BE2C (cell line): ENCODE measurements around the gene HTRA2.
A peak's percentile ranks its signal among the peaks of the same experiment; 100 is the strongest.

ENCODE experiments used
- DNase-seq: peaks from one replicate; pipeline ENCODE4 v3.0.0-alpha.2; 2020
- H3K27me3 ChIP-seq: fragments of 250-450 bp; sonication (Bioruptor Pico); 2 replicates; pipeline ENCODE4 v1.5.1; 2020; ENCODE audit warnings: mild to moderate bottlenecking
- H3K36me3 ChIP-seq: fragments of 250-450 bp; sonication (Bioruptor Pico); 2 replicates; pipeline ENCODE4 v1.5.1; 2020; ENCODE audit warnings: mild to moderate bottlenecking
- H3K4me1 ChIP-seq: fragments of 250-450 bp; sonication (Bioruptor Pico); 2 replicates; pipeline ENCODE4 v1.5.1; 2020
- H3K4me3 ChIP-seq: 2 replicates; pipeline ENCODE4 v1.5.1; 2011; ENCODE audit warnings: low read depth, low read length
- H3K9me3 ChIP-seq: fragments of 250-450 bp; sonication (Bioruptor Pico); 2 replicates; pipeline ENCODE4 v1.5.1; 2020
- TF ChIP-seq, protein P1 (sequence below): IDR thresholded peaks from 2 replicates; pipeline ENCODE4 v1.5.1; 2012; ENCODE audit warnings: mild to moderate bottlenecking, low read depth, low read length

HTRA2 gene

DNA sequence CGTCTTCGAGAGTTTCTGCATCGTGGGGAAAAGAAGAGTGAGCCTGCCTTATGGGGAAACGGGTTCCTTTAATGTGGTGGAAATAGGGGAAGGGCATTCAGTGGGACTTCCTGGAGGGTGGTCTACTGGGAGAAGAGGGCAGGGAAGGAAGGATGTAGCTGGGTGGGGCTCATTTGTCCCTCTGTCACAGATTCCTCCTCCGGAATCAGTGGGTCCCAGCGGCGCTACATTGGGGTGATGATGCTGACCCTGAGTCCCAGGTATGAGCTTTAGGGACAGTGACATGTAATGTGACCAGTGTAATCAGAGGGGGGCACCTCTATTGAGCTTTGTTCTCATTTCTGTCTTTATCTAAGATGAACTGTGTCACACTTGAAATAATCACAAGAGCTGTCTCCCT lies 1.9 kb downstream of the HTRA2 start:
- H3K36me3 ChIP-seq = peaks cover 16% of the 10 kb centered on the region
- H3K9me3 ChIP-seq = no peaks in the 10 kb centered on the region
- no peaks in the 10 kb centered on the region for H3K27me3 ChIP-seq
- no peaks in the 10 kb centered on the region for H3K4me1 ChIP-seq
- no peak overlapping the region; the same call in 1 of the 2 replicates for H3K4me3 ChIP-seq
- DNase-seq = no peak
- TF ChIP-seq, protein P1, sequence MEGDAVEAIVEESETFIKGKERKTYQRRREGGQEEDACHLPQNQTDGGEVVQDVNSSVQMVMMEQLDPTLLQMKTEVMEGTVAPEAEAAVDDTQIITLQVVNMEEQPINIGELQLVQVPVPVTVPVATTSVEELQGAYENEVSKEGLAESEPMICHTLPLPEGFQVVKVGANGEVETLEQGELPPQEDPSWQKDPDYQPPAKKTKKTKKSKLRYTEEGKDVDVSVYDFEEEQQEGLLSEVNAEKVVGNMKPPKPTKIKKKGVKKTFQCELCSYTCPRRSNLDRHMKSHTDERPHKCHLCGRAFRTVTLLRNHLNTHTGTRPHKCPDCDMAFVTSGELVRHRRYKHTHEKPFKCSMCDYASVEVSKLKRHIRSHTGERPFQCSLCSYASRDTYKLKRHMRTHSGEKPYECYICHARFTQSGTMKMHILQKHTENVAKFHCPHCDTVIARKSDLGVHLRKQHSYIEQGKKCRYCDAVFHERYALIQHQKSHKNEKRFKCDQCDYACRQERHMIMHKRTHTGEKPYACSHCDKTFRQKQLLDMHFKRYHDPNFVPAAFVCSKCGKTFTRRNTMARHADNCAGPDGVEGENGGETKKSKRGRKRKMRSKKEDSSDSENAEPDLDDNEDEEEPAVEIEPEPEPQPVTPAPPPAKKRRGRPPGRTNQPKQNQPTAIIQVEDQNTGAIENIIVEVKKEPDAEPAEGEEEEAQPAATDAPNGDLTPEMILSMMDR = no peak

DNA sequence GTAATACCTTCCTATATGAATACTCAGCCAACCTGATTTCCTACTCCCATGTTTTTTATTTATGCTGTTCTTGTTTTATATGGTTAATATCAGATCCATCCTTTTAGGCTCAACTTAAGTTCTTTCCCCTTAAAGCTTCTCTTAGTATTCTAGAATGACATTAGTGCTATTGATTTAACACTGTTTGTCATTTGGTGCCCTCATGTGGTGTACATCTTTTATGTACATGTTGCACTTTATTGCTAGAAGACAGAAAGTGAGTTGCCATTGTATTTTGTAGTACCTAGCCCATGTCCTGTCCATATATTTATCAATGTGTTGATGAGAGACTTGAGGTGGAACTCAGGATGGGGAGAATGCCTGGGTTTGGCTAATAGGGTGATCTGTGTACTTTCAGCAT lies 2.5 kb downstream of the HTRA2 start:
- TF ChIP-seq, protein P1 = peak; percentile 33; the same call in 1 of the 2 replicates
- DNase-seq = no peak

DNA sequence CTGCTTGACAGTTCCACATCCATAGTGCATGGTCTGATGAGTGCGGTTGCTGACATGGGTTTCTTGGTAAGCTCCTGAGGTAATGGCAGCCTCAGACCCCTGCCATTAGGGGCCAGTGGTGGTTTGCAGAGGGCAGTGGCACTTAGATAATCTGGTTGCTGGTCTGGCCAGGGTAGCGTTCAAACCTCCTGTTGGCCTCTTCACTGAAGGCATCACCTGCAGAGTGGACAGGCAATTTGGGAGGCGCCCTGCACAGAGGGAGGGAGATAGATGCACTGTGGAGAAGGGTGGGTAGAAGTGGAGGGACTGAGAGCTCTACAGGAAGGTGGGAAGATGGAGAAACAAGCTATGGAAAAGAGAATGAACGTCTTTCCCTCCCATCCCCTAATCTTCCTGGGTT lies 3.7 kb downstream of the HTRA2 start:
- Histone ChIP-seq H3K4me3 (no peak overlapping the region), H3K36me3 (peaks cover 5% of the 10 kb centered on the region; the same call in 1 of the 2 replicates), H3K4me1 (no peaks in the 10 kb centered on the region), H3K27me3 (no peaks in the 10 kb centered on the region), H3K9me3 (no peaks in the 10 kb centered on the region)
- DNase-seq = no peak
- TF ChIP-seq, protein P1 = no peak

More for the DNA sequence above, 2.5 kb downstream of the HTRA2 start:
- Histone ChIP-seq H3K36me3 (peaks cover 11% of the 10 kb centered on the region), H3K9me3 (no peaks in the 10 kb centered on the region), H3K4me3 (no peak overlapping the region), H3K4me1 (no peaks in the 10 kb centered on the region), H3K27me3 (no peaks in the 10 kb centered on the region)

DNA sequence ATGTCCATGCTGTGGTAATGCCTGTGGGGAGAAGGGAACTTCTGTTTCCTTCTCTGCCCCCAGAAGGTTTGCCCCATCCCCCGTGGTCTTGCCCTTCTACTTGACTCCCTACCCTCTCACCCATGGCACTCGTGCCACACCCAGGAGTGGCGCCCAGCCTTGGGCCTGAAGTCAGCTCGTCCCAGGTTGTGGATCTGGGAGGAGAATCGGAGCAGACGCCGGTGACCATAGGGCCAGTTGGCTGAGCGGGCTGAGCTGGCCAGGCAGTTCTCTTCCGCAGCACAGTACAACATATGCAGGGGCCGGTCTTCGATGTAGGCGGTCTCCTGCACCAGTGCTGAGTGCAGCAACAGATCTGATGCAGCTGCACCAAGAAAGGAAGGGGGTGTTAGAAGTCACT lies 4.7 kb downstream of the HTRA2 start:
- no peak for DNase-seq
- TF ChIP-seq, protein P1 = no peak
- no peaks in the 10 kb centered on the region for H3K9me3 ChIP-seq

DNA sequence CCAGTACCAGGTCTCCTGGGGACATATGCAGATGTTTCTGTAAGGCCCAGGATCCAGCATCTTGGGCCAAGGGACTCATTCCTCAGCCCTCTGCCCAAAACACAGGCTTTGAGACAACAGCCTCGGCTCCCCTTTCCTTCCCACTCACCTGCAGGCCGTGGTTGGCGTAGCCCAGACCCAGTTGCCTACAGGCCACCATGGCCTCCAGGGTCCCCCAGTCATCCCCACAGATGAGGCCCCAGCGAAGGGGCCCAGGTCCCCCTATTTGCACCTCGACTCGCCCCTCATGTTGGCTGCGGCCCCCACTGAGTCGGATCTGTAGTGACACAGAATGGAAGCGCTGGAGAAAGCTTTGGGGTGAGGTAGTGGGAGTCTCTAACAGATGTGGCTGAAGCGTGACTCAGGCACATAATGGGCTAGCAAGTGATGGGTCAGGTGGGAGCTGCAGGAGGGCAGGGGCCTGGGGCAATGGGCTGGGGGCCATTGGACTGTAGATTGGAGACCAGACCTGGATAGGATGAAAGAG lies 5.8 kb downstream of the HTRA2 start:
- Histone ChIP-seq H3K4me3 (no peak overlapping the region), H3K27me3 (no peaks in the 10 kb centered on the region), H3K9me3 (no peaks in the 10 kb centered on the region), H3K36me3 (peaks cover 5% of the 10 kb centered on the region; the same call in 1 of the 2 replicates), H3K4me1 (no peaks in the 10 kb centered on the region)
- DNase-seq = no peak
- TF ChIP-seq, protein P1 = no peak

More for the DNA sequence above, 4.7 kb downstream of the HTRA2 start:
- Histone ChIP-seq H3K27me3 (no peaks in the 10 kb centered on the region), H3K36me3 (peaks cover 5% of the 10 kb centered on the region; the same call in 1 of the 2 replicates), H3K4me3 (no peak overlapping the region), H3K4me1 (no peaks in the 10 kb centered on the region)

DNA sequence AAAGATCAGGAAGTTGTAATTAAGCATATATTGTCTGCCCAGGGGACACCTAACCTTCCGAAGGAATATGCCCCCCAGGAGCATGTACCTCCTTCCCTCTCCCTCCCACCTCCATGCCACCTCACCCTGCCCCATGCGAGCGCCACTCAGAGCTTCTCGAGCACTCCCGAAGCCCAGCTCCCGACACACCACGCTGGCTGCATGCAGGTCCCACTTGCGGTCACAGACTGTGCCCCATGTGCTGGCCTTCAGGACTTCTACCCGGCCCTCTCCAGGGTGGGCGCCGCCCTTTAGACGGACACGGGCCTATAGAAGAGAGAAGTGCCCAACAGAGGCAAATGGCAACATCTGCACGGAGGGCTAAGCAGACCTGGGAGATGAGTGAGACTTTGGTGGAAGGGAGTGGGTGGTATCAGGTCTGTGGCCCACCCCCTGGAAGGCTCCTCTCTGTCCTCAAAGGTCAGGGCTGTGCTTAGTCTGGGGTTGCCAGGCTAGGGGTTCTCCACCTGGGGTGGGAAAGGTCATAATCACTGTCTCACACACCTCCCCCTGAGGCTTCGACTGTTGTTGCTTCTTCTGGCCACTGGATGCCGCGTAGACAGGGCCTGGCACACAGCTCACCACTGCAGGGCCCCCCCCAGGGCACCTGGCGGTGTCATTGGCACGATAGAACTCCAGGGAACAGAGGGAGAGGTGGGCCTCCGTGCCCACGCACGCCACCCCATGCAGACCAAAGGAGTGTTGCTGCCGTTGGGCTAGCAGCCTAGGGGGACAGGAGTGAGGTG lies 6.6 kb downstream of the HTRA2 start:
- Histone ChIP-seq H3K4me1 (no peaks in the 10 kb centered on the region), H3K27me3 (no peaks in the 10 kb centered on the region), H3K9me3 (no peaks in the 10 kb centered on the region), H3K4me3 (no peak overlapping the region), H3K36me3 (peaks cover 5% of the 10 kb centered on the region; the same call in 1 of the 2 replicates)
- DNase-seq = no peak
- TF ChIP-seq, protein P1 = no peak
